Gastrocnemius medialis (tissue), 4 donors: ENCODE results near the gene BEX3. TPM values are rescaled to one million over a fixed set of nuclear protein-coding genes. Genes with fewer than 3 reads are reported as not detected.
"Not testable (repeated sequence)": the region's sequence is repeated elsewhere in the genome, so short reads cannot be mapped to it uniquely, and the experiment has no call there.

Experiments used
- ATAC-seq, 2 donors: fragments of 150-250 bp; one replicate each; pipeline ENCODE4 v1.9.1; 2016
- DNase-seq, 2 donors: peaks; one replicate each; pipeline ENCODE4 v3.0.0-alpha.2; 2019
- H3K27ac ChIP-seq, 4 donors: fragments of 200-600 bp; sonication (generic); 1 replicate in 1 of 4; 2 replicates in 3 of 4; pipeline ENCODE4 v1.5.1; 2016 to 2018; ENCODE audit warnings: mild to moderate bottlenecking in 2 of 4, moderate library complexity in 1 of 4
- H3K27me3 ChIP-seq, 3 donors: fragments of 200-600 bp; sonication (generic) in 2 of 3; 1 replicate in 1 of 3; 2 replicates in 2 of 3; pipeline versions ENCODE4 v1.5.1 to v1.6.0; 2016 to 2019; ENCODE audit warnings: mild to moderate bottlenecking in 1 of 3, moderate library complexity in 1 of 3
- H3K36me3 ChIP-seq, 2 donors: fragments of 200-600 bp; sonication (generic) in 1 of 2; one replicate each; pipeline ENCODE4 v1.5.1; 2017 to 2018
- H3K4me1 ChIP-seq, 2 donors: fragments of 200-600 bp; sonication (generic) in 1 of 2; one replicate each; pipeline ENCODE4 v1.5.1; 2016 to 2017; ENCODE audit warnings: mild to moderate bottlenecking in 2 of 2
- H3K4me3 ChIP-seq, 4 donors: fragments of 200-600 bp; sonication (generic) in 3 of 4; 1 replicate in 1 of 4; 2 replicates in 3 of 4; pipeline ENCODE4 v1.5.1; 2016 to 2019; ENCODE audit warnings: mild to moderate bottlenecking in 2 of 4
- H3K9me3 ChIP-seq, 3 donors: fragments of 200-600 bp; sonication (generic) in 2 of 3; 1 replicate in 1 of 3; 2 replicates in 2 of 3; pipeline ENCODE4 v1.5.1; 2016 to 2019
- POLR2A ChIP-seq, 2 donors: fragments of 450-650 bp; IDR thresholded peaks; one replicate each; pipeline ENCODE4 v1.6.1; 2017; ENCODE audit warnings: antibody characterized with exemption in 2 of 2, mild to moderate bottlenecking in 2 of 2, moderate library complexity in 2 of 2
- in situ Hi-C, 4 donors: fragments of 200-750 bp; cut with MboI; loops; one replicate each; pipeline versions ENCODE4 v1.15.0 to v1.8.0; 2017; ENCODE audit warnings: low sequenced_read_pairs in 4 of 4
- intact Hi-C: fragments of 100-400 bp; cut with DNase I; formaldehyde crosslinking; loops from one replicate; pipeline ENCODE4 v1.15.1; 2023; ENCODE audit warnings: low total_unique reads
- total RNA-seq, 4 donors: library from RNA; depleted of rRNA; stranded (reverse); fragments of >200 nt; gene quantifications; one replicate each; pipeline versions ENCODE4 v1.1.0 to v1.2.3, GENCODE V29; 2016
- TF ChIP-seq, protein P1 (sequence below), 5 experiments: fragments of 450-650 bp in 3 of 5; fragments of 200-600 bp in 2 of 5; sonication (generic) in 2 of 5; IDR thresholded peaks in 4 of 5; conservative IDR thresholded peaks in 1 of 5; 1 replicate in 4 of 5; 2 replicates in 1 of 5; pipeline ENCODE4 v1.5.1; 2016 to 2019; ENCODE audit warnings: antibody characterized with exemption in 5 of 5, mild to moderate bottlenecking in 3 of 5, moderate library complexity in 3 of 5

The BEX3 gene
- total RNA-seq, 4 donors from 2014 or later, result 8.2 to 12.5 (median 10.5) TPM

DNA sequence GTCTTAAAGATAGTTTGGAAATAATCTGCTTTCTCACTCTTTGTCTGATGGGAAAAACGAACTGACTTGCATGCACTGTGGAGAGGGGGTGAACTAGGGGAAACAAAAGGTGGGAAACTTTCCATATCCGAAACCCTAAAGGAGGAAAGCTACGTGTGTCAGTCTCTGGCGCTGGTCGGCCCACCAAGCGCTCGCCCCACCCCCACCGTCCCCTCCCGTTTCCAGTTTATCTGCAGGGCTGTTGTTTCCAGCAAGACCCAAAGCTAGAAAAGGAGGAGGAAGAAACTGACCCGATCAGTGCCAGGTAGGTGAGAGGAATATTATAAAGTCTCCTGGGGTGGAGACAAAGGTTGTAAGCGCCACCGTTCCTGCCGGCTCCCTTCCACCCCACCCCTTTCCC, 19.5 kb upstream of the BEX3 start:
- intact Hi-C loops, result loop anchor here (2.0 kb wide), 1 partner anchor 104 kb away; no protein-coding TSS in a partner anchor

DNA sequence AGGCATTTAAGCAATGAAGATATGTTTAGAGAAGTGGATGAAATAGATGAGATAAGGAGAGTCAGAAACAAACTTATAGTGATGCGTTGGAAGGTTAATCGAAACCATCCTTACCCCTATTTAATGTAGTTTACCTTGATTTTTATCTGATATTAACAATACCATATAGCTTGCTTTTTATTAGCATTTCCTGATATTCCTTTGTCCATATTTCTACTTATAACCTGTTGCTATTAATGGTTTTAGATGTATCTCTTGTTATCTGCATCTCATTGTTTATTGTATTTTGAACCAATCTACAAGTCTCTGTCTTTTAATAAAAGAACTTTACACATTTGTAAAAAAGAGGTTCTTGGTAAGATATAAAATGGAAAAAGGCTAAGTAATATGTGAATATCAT, 18.5 kb upstream of the BEX3 start:
- H3K27me3 ChIP-seq, result no peaks in the 10 kb centered on the region
- in situ Hi-C loops, result no loop called here
- DNase-seq (no peak), ATAC-seq (no peak)
- peak overlapping the region in 1 of 4 donors; percentile 66 for H3K4me3 ChIP-seq
- no peak for TF ChIP-seq POLR2A (IDR thresholded peaks at IDR 0.05)
- TF ChIP-seq, protein P1, sequence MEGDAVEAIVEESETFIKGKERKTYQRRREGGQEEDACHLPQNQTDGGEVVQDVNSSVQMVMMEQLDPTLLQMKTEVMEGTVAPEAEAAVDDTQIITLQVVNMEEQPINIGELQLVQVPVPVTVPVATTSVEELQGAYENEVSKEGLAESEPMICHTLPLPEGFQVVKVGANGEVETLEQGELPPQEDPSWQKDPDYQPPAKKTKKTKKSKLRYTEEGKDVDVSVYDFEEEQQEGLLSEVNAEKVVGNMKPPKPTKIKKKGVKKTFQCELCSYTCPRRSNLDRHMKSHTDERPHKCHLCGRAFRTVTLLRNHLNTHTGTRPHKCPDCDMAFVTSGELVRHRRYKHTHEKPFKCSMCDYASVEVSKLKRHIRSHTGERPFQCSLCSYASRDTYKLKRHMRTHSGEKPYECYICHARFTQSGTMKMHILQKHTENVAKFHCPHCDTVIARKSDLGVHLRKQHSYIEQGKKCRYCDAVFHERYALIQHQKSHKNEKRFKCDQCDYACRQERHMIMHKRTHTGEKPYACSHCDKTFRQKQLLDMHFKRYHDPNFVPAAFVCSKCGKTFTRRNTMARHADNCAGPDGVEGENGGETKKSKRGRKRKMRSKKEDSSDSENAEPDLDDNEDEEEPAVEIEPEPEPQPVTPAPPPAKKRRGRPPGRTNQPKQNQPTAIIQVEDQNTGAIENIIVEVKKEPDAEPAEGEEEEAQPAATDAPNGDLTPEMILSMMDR (IDR thresholded peaks at IDR 0.05 in 4 of 5, conservative IDR thresholded peaks at IDR 0.05 in 1 of 5), result no peak
- intact Hi-C loops, result loop anchor here (2.0 kb wide), 1 partner anchor 105 kb away; no protein-coding TSS in a partner anchor
- H3K9me3 ChIP-seq, result no peaks in the 10 kb centered on the region
- no peaks in the 10 kb centered on the region for H3K4me1 ChIP-seq
- no peak overlapping the region for H3K27ac ChIP-seq
- H3K36me3 ChIP-seq, result no peaks in the 10 kb centered on the region

More for the DNA sequence above, 19.5 kb upstream of the BEX3 start:
- H3K9me3 ChIP-seq, result no peaks in the 10 kb centered on the region
- H3K4me1 ChIP-seq, result no peaks in the 10 kb centered on the region
- no peak for DNase-seq
- H3K27ac ChIP-seq, result peak overlapping the region; percentile 69 to 80 (median 78)
- peak in 1 of 2 donors; percentile 36 for ATAC-seq
- no peak for TF ChIP-seq POLR2A (IDR thresholded peaks at IDR 0.05)
- TF ChIP-seq, protein P1 (IDR thresholded peaks at IDR 0.05 in 4 of 5, conservative IDR thresholded peaks at IDR 0.05 in 1 of 5), result no peak
- H3K4me3 ChIP-seq, result peak overlapping the region; percentile 45 to 68 (median 62)
- in situ Hi-C loops, result no loop called here
- H3K27me3 ChIP-seq, result no peaks in the 10 kb centered on the region
- H3K36me3 ChIP-seq, result no peaks in the 10 kb centered on the region

DNA sequence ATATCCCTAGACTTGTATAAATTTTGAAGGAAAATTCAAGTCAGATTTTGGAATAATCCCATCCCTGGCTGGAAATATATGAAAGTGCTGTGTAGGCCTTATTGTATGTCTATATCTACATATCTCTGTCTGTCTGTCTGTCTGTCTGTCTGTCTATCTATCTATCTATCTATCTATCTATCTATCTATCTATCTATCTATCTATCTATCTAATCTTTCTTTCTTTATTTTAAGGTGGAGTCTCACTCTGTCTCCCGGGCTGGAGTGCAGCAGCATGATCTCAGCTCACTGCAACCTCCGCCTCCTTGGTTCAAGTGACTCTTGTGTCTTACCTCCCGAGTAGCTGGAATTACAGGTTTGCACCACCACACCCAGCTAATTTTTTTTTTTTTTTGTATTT, 16.7 kb upstream of the BEX3 start:
- H3K27me3 ChIP-seq, DNase-seq, H3K9me3 ChIP-seq, intact Hi-C loops, H3K4me3 ChIP-seq, H3K36me3 ChIP-seq, ATAC-seq, H3K4me1 ChIP-seq, H3K27ac ChIP-seq, in situ Hi-C loops: not testable (repeated sequence)

DNA sequence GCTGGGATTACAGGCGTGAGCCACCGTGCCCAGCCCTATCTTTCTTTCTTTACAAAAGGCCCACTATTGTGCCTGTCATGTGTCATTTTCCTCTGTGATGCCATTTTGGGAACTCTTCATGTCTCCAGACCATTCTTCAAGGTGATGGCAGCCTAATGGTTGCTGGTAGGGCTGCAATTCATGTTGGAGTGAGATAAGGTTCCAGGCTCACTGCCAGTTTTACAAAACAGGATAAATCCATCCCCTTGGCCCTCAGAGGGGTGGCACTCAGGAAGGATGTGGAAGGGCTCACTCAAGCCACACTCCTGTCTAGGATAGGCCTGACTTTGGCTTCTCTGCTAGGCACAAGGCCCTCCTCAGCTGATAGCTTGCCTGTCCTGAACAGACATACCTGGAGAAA, 16.2 kb upstream of the BEX3 start:
- ATAC-seq, result no peak

DNA sequence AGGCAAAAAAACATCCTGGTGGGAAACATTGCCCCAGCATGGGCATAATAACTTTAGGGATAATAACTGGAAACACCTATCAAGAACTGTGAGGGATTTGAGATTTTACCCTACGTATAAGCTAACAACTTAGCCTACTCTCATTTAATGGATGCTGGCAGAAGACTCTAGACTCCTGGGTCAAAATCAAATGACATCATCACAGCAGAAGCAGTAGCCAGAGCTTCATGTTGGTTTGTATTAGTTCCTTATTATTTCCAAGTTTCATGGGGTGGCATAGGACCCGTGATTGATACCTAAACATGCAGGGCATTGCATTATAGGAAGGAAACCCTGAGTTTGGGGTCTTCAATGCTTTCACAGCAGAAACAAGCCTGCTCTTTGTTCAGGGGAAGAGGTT, 15.4 kb upstream of the BEX3 start:
- Histone ChIP-seq H3K4me3 (no peak overlapping the region), H3K36me3 (no peaks in the 10 kb centered on the region), H3K27ac (no peak overlapping the region), H3K27me3 (no peaks in the 10 kb centered on the region), H3K4me1 (no peaks in the 10 kb centered on the region), H3K9me3 (no peaks in the 10 kb centered on the region)
- no peak for ATAC-seq
- intact Hi-C loops, result no loop called here
- TF ChIP-seq, protein P1 (IDR thresholded peaks at IDR 0.05 in 4 of 5, conservative IDR thresholded peaks at IDR 0.05 in 1 of 5), result no peak
- TF ChIP-seq POLR2A (IDR thresholded peaks at IDR 0.05), result no peak
- in situ Hi-C loops, result no loop called here
- no peak for DNase-seq

More for the DNA sequence above, 16.2 kb upstream of the BEX3 start:
- no peak for DNase-seq
- intact Hi-C loops, result no loop called here
- Histone ChIP-seq H3K4me3 (no peak overlapping the region), H3K9me3 (no peaks in the 10 kb centered on the region), H3K27ac (no peak overlapping the region), H3K36me3 (no peaks in the 10 kb centered on the region), H3K27me3 (no peaks in the 10 kb centered on the region), H3K4me1 (no peaks in the 10 kb centered on the region)
- TF ChIP-seq, protein P1 (IDR thresholded peaks at IDR 0.05 in 4 of 5, conservative IDR thresholded peaks at IDR 0.05 in 1 of 5), result no peak
- TF ChIP-seq POLR2A (IDR thresholded peaks at IDR 0.05), result no peak
- in situ Hi-C loops, result no loop called here
